Measurements from ENCODE around the gene TTC21A. TPM values are rescaled to one million over a fixed set of nuclear protein-coding genes. Genes with fewer than 3 reads are reported as not detected.

TTC21A gene
- total and polyA plus RNA-seq, 2 experiments from 2014 or later, result 1.8 to 2.0 TPM

GRCh38 chr3:39154280-39155021, 47.0 kb downstream of the TTC21A start (continued):
- TF ChIP-seq ZNF462 (CRISPR knock-in tag; IDR thresholded peaks at IDR 0.05) (peak; percentile 89), REST (IDR thresholded peaks at IDR 0.05; ENCODE audit: unreplicated experiment) (no peak), ZNF114 (CRISPR knock-in tag; IDR thresholded peaks at IDR 0.05) (no peak), POLR2AphosphoS5 (IDR thresholded peaks at IDR 0.05; ENCODE audit: low read depth) (peak; percentile 80), ZNF331 (CRISPR knock-in tag; IDR thresholded peaks at IDR 0.05; ENCODE audit: low read depth) (no peak)

Data from GM23338 (cell line).